GM06990 (cell line): Measurements from ENCODE around the gene USP25.

Experiments
- DNase-seq: peaks from one replicate; pipeline ENCODE4 v3.0.0-alpha.2; 2011; ENCODE audit not compliant: insufficient read length; ENCODE audit errors: extremely low read depth
- H3K27me3 ChIP-seq: replicated peaks from 2 replicates; pipeline ENCODE4 v1.6.0; 2011; ENCODE audit warnings: low read length; ENCODE audit not compliant: control insufficient read depth, insufficient read depth
- H3K36me3 ChIP-seq: 2 replicates; pipeline ENCODE4 v1.5.1; 2011; ENCODE audit warnings: low read length; ENCODE audit not compliant: control insufficient read depth, insufficient read depth
- H3K4me3 ChIP-seq: replicated peaks from 2 replicates; pipeline ENCODE4 v1.5.1; 2011; ENCODE audit warnings: low read depth, mild to moderate bottlenecking, control low read depth, low read length
- CTCF ChIP-seq: IDR thresholded peaks from 2 replicates; pipeline ENCODE4 v1.5.1; 2011; ENCODE audit warnings: low read length, control low read depth, mild to moderate bottlenecking, inconsistent platforms; ENCODE audit not compliant: insufficient read depth, poor library complexity, severe bottlenecking

The USP25 gene

GRCh38 chr21:15688016-15688415 lies 41.8 kb upstream of the USP25 start:
- no peak for TF ChIP-seq CTCF
- no peaks in the 10 kb centered on the region for H3K36me3 ChIP-seq
- H3K4me3 ChIP-seq: no peak overlapping the region
- no peaks in the 10 kb centered on the region for H3K27me3 ChIP-seq
- no peak for DNase-seq

GRCh38 chr21:15688809-15689208 lies 41.0 kb upstream of the USP25 start:
- no peak for DNase-seq
- no peak overlapping the region for H3K4me3 ChIP-seq

GRCh38 chr21:15692711-15693110 lies 37.1 kb upstream of the USP25 start:
- TF ChIP-seq CTCF: no peak
- no peaks in the 10 kb centered on the region for H3K27me3 ChIP-seq
- DNase-seq: no peak
- H3K36me3 ChIP-seq: no peaks in the 10 kb centered on the region
- no peak overlapping the region for H3K4me3 ChIP-seq

More at GRCh38 chr21:15688809-15689208, 41.0 kb upstream of the USP25 start:
- no peaks in the 10 kb centered on the region for H3K27me3 ChIP-seq
- no peaks in the 10 kb centered on the region for H3K36me3 ChIP-seq
- no peak for TF ChIP-seq CTCF

GRCh38 chr21:15695241-15695640 lies 34.5 kb upstream of the USP25 start:
- H3K27me3 ChIP-seq: no peaks in the 10 kb centered on the region
- DNase-seq: no peak

GRCh38 chr21:15701830-15702229 lies 28.0 kb upstream of the USP25 start:
- TF ChIP-seq CTCF: no peak
- no peaks in the 10 kb centered on the region for H3K27me3 ChIP-seq
- no peak overlapping the region for H3K4me3 ChIP-seq
- no peak for DNase-seq
- no peaks in the 10 kb centered on the region for H3K36me3 ChIP-seq

More at GRCh38 chr21:15695241-15695640, 34.5 kb upstream of the USP25 start:
- H3K4me3 ChIP-seq: no peak overlapping the region
- no peak for TF ChIP-seq CTCF
- H3K36me3 ChIP-seq: no peaks in the 10 kb centered on the region

- H3K36me3 ChIP-seq: no peaks in the 10 kb centered on the region
- no peak for TF ChIP-seq CTCF
- H3K27me3 ChIP-seq: no peaks in the 10 kb centered on the region
- DNase-seq: no peak
- no peak overlapping the region for H3K4me3 ChIP-seq
Observed at GRCh38 chr21:15703932-15704331, 25.9 kb upstream of the USP25 start.
